HL-60/S4 (cell line): ENCODE results near the gene PRKAB1.
"Not testable (repeated sequence)": the region's sequence is repeated elsewhere in the genome, so short reads cannot be mapped to it uniquely, and the experiment has no call there.

Experiments
- in situ Hi-C: fragments of 300-500 bp; cut with MboI; formaldehyde crosslinking; loops from 2 replicates; pipeline ENCODE4 v1.14.3; 2022; ENCODE audit warnings: low sequenced_read_pairs

Gene PRKAB1

GRCh38 chr12:119683413-119683812, 15.5 kb downstream of the PRKAB1 start:
- in situ Hi-C loops = no loop called here

DNA sequence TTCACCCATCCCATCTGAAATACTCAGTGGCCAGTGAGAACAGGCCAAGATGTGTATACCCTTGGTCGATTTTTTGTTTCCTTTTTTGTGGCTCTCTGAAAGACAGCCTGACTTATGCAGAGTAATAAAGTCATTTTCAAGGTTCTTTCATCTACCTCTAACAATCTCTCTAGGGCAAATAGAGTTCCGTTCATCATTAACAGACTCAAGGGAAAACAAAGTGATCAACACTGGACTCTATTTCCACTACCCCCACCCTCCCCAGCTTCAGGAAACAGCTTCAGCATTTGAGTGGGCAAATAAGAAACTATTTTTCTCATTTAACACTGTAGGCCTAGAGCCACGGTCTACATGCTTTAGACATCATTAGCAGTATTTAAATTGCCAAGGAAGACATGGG, 15.9 kb downstream of the PRKAB1 start:
- in situ Hi-C loops = no loop called here

DNA sequence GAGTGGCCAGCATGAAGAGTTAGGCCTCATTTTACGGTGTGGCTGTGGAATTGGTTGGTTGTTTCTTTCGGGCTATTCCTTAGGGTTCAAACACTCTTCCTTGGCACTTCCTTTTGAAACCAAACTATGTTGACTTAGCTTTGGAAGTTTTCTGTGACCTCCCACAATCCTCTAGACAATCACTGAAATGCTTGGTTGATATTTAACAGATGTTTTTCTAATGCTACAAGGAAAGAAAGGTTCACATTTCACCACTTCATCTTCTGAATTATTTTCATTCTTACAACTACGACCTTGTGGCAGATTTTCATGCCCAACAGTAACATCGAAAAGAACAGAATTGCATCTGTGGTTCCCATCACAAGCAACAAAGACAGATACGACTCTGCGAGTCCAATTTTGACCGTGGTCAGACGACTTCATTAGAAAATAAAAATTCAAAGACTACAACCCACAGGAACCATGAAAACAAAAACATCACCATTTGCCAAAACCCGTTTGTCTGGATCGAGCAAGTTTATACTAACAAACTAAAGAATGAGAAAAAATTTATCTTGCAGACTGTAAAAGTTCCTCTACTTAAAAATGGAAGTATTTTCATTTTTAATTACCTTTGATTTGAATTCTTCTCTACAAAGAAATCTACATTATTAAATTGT, 16.9 kb downstream of the PRKAB1 start:
- in situ Hi-C loops = no loop called here

DNA sequence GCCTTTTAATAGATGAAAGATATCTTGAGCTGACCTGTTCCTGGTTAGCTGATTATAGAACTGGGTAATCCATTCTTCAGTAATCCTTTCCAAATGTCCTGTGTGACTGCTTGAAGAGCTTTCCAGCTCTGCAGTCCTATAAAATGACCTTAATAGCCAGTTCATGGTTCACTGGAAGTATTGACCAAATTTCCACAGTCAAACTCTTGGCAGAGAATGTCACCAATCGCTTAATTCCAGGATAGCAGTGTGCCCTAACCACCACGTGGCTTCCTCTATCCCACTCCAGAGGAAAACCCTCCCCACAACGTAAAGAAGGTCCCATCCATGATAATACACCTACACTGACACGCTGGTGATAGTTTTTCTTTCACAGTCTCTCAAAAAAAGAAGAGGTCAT, 17.4 kb downstream of the PRKAB1 start:
- in situ Hi-C loops = no loop called here

DNA sequence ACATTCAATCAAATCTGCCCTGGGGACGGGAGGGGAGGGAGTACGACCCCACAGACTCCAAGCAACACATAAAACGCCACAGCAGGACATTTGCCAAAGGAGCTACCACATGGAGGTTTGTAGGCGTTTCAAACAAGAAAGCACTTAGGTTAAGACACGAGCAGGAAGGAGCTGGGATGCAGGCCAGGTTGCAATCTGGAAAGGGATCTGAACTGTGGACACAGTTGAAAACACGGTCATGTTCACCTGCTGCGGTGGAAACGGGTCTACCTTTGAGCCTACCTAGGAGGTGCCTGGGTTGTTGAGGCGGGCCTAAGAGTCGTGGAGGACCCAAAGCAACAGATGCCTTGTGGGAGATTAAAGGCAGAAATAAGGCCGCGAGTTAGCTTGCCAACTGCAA, 18.4 kb downstream of the PRKAB1 start:
- in situ Hi-C loops = no loop called here

DNA sequence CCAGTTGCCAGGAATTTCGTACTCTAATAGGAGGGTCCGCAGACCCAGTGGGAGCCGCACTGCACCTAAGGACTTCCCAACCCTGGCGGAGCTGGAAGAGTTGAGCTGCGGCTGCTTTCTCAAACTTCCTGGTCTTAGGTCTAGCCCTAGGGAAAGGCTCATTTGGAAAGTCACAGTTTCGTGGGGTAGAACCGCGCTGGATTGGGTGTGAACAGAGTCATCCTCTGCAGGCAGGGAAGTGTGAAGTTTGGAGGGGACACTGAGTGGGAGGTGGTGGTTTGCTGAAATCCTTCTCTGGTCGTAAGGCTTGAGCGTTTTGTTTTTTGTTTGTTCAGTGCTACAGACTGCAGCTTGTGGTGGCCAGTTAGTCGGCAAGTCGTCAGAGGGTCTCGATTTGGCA, 18.8 kb downstream of the PRKAB1 start:
- in situ Hi-C loops = no loop called here

DNA sequence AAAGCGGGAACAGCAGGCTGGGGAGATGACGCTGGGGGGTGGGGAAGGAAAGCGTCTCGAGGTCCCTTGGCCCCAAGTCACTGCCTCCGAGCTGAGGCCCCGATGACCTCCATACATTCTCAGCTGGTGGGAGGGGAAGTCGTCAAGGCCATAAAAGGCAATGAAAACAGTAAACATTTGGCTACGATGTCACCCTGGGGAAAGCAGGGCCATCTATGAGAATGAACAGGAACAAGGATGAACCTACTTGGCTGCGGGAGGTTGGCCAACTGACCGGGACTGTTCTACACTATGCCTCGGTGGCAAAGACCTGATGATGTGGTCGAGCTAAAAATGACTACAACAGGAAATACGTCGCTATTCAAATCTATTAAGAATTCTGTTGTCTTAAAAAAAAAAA, 19.5 kb downstream of the PRKAB1 start:
- in situ Hi-C loops = no loop called here

DNA sequence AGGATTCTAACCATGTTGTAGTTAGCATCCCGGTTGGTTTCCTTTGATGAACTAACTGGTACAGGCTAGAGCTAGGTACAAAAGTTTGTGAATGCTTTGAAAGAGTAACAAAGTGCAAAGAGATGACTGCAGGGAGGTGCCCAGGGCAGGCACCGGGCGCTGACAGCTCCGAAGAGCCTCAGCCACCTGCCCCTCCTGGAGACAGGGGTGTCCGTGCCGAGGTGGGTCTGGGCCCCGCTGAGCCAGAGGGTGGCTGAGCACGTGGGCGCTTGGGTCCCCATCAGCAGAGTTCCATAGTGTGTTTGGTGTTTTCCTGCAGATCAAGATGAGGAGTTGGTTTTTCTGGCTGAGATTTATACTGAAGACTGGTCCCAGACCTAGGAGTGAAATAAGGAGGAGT, 19.9 kb downstream of the PRKAB1 start:
- in situ Hi-C loops = no loop called here

- in situ Hi-C loops = no loop called here
Measured at GRCh38 chr12:119689935-119690500, 22.1 kb downstream of the PRKAB1 start.

DNA sequence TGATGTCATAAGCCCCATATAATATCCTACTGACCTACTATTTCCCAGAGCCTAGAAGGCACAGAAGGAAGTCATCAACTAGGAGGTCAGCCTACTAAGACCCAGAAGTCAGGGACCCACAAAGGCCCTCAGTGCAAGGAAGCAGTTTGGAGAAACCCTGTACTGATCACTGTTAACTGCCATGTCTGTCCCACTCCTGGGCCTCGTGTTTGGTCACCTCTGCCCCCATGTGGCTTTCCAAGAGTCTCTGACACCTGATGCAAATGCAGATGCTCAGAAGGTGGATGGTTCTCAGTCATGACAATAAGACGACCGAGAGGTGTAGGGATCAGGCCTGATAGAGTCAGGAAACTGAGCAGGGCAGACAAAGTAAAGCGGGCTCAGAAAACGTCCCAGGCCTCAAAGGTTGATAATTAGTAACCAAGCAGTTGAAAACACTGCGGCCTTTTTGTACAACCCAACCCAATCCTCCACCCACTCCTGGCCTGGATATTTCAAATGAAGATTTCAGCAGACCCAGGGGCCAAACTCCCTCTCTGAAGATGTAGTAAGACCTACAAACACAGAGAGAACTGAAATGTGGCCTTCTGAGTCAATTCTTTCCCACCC, 23.4 kb downstream of the PRKAB1 start:
- in situ Hi-C loops = no loop called here

GRCh38 chr12:119692410-119692809, 24.5 kb downstream of the PRKAB1 start:
- in situ Hi-C loops = no loop called here

- in situ Hi-C loops = no loop called here
Measured at GRCh38 chr12:119692997-119693396, 25.1 kb downstream of the PRKAB1 start.

- in situ Hi-C loops = no loop called here
Measured at GRCh38 chr12:119693511-119693910, 25.6 kb downstream of the PRKAB1 start.

- in situ Hi-C loops = no loop called here
Measured at GRCh38 chr12:119694111-119694510, 26.2 kb downstream of the PRKAB1 start.

DNA sequence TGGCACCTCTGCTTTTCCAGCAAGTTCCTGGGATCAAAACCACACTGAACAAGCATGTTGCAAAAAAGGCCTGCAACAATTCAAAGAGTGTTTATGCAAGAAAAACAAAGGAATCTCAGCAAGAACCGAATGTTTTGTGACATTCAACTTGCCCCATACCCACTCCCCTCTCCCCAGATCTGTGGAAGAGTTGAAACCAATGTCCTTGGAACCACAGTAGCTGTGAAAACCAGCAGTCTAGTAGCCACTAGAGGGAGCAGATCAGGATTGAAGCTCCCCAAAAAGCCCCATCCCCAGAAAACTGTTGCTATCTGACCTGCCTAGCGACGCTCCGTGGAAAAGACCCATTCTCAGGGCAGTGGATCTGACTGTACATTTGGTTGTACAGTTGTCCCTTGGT, 27.1 kb downstream of the PRKAB1 start:
- in situ Hi-C loops = no loop called here

- in situ Hi-C loops = no loop called here
Measured at GRCh38 chr12:119696943-119697342, 29.0 kb downstream of the PRKAB1 start.

GRCh38 chr12:119699199-119699760, 31.3 kb downstream of the PRKAB1 start:
- in situ Hi-C loops = no loop called here

GRCh38 chr12:119700078-119700477, 32.1 kb downstream of the PRKAB1 start:
- in situ Hi-C loops = no loop called here

GRCh38 chr12:119704065-119704747, 36.3 kb downstream of the PRKAB1 start:
- in situ Hi-C loops = no loop called here

DNA sequence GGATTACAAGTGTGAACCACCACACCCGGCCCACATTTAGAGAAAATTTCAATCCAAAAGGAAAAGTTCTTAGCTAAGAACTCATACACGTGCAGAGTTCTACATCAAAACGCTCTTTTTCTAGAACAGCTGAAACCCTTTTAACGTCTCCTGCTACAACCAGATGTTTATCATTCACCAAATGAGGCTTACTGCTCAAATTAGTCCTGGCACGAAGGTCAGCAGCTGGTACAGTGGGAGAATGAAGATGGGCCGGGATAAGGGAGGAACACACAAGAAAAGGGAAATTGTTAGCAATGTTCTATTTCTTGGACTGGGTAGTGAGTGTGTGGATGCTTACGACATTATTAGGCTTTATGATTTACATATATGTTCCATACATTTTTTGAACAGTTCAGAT, 37.2 kb downstream of the PRKAB1 start:
- in situ Hi-C loops = no loop called here

GRCh38 chr12:119706427-119706826, 38.5 kb downstream of the PRKAB1 start:
- in situ Hi-C loops = not testable (repeated sequence)
